Neural progenitor cell (in vitro differentiated cells): ENCODE measurements around the gene PNPLA6.

Source experiments
- CTCF ChIP-seq: fragments of 200-600 bp; sonication (generic); IDR thresholded peaks from 2 replicates; pipeline ENCODE4 v1.5.1; 2017; ENCODE audit warnings: antibody characterized with exemption, mild to moderate bottlenecking
- EZH2 ChIP-seq: fragments of 200-600 bp; sonication (generic); IDR thresholded peaks from 2 replicates; pipeline ENCODE4 v1.6.1; 2017; ENCODE audit warnings: antibody characterized with exemption, mild to moderate bottlenecking, moderate library complexity

GRCh38 chr19:7494416-7495098 lies 41.0 kb upstream of the PNPLA6 start:
- TF ChIP-seq CTCF, result no peak
- TF ChIP-seq EZH2, result no peak
